GM18870 (cell line): Measurements from ENCODE around the gene SIDT2.
"Not testable (repeated sequence)": the region's sequence is repeated elsewhere in the genome, so short reads cannot be mapped to it uniquely, and the experiment has no call there.

Source experiments
- ATAC-seq: cut with Tn5 transposase; IDR thresholded peaks from one replicate; pipeline ENCODE4 v1.9.1; 2021; ENCODE audit warnings: moderate library complexity; ENCODE audit not compliant: unreplicated experiment

SIDT2 gene

GRCh38 chr11:117178210-117179034 is at the start of gene SIDT2:
Gene SIDT2 (plus strand): TSS chr11:117178743. CDS start chr11:117179264, 521 bp downstream.
- peak; percentile 87 for ATAC-seq

DNA sequence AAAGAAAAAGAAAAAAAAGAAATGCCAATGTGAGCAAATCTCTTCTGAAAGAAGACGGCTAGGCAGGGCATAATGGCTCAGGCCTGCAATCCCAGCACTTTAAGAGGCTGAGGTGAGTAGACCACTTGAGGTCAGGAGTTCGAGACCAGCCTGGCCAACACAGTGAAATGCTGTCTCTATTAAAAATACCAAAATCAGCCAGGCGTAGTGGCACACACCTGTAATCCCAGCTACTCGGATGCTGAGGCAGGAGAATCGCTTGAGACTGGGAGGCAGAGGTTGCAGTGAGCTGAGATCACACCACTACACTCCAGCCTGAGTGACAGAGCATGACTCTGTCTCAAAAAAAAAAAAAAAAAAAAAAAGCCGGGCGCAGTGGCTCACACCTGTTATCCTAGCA is 48.1 kb upstream of the SIDT2 start:
- ATAC-seq: not testable (repeated sequence)

DNA sequence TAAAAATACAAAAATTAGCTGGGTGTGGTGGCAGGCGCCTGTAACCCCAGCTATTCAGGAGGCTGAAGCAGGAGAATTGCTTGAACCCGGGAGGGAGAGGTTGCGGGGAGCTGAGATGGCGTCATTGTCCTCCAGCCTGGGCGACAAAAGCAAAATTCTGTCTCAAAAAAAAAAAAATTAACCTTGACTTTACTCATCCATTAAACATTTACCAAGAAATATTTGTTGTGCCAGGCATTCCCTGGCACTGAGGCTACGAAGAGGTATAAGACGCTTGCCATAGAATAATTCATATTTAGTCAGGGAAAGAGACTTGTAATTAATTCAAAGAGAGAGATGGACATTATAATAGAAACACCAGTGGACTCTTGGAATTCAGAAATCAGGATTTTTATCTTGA is 47.7 kb upstream of the SIDT2 start:
- ATAC-seq: no peak

GRCh38 chr11:117134431-117134830 is 44.1 kb upstream of the SIDT2 start:
- no peak for ATAC-seq

DNA sequence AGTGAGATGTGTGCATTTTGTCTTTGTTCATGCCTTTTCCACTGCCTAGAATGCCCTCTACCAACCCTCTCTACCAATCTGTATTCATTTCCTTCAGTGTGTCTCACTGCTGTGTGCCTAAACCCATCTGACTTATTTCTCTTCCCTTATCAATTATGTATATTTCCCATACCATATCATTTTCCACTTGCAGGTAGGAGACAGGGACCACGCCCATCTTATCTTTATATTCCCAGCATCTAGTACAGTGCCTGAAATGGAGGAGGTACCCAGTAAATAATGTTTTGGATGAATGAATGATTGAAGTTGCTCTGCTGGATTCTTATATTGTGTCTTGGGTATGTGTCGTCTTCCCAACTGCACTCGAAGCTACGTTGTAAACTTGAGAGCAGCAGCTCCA is 43.6 kb upstream of the SIDT2 start:
- not testable (repeated sequence) for ATAC-seq

- ATAC-seq: not testable (repeated sequence)
These were observed 41.1 kb upstream of the SIDT2 start for GRCh38 chr11:117137223-117138086.

- no peak for ATAC-seq
These were observed 35.2 kb upstream of the SIDT2 start for GRCh38 chr11:117143390-117143789.

- ATAC-seq: peak; percentile 94
These were observed 34.6 kb upstream of the SIDT2 start, which contains the start of gene PAFAH1B2 for GRCh38 chr11:117143871-117144476. Gene PAFAH1B2 (plus strand): TSS chr11:117144287. CDS start chr11:117152448, 8,161 bp downstream.

GRCh38 chr11:117144477-117145392 is 33.8 kb upstream of the SIDT2 start:
- ATAC-seq: peak; percentile 38

- ATAC-seq: no peak
These were observed 33.2 kb upstream of the SIDT2 start for GRCh38 chr11:117145393-117145761.

GRCh38 chr11:117146521-117146920 is 32.0 kb upstream of the SIDT2 start:
- ATAC-seq: no peak

DNA sequence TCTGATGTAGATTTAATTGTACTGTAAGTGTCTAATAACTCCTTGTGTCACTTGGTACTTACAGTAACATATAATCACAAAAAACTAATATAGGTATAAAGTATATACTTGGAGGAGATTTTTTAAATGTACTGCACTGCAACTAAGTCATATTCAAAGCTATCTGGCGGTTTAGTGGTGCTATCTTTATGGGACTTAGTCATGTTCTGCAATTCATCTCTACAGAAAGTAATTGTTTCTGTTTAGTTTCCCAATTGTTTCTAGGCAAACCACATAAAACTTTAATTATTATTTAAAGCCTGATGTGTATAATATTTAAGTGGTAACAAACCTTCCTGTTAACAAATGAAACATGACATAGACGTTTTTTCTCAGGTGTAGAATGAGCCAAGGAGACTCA is 26.5 kb upstream of the SIDT2 start:
- ATAC-seq: no peak

- no peak for ATAC-seq
These were observed 24.1 kb upstream of the SIDT2 start for GRCh38 chr11:117154468-117154867.

GRCh38 chr11:117157507-117157906 is 21.0 kb upstream of the SIDT2 start:
- no peak for ATAC-seq

DNA sequence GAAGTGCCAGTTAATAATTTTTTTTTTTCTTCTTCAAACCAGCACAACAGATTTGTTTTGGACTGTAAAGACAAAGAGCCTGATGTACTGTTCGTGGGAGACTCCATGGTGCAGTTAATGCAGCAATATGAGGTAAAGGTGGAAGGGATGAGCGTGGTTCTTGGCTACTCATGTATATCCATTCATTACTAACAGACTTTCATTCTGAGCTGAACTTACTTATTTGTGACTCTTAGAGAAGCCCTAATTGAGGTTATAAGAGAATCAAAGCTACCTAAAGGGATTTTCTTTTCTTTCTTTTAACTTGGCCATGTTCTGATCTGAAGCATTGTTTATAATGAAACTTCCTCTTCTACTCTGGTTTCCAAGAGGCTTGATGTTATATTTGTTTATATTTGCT is 18.7 kb upstream of the SIDT2 start:
- ATAC-seq: no peak

DNA sequence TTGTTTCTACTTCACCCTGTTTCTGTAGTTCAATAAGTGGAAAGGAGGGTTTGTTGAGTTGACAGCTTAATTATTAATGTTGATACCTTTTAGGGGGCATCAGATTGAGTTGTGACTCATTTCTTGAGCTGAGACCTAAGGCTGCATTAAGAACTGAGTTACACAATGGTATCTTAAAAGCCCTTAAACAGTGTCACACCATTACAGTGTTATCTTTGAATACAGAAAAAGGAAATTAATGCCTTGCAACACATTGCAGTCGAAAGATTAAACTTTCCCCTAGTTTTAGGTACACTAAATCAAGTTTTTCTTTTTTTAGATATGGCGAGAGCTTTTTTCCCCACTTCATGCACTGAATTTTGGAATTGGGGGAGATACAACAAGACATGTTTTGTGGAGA is 17.7 kb upstream of the SIDT2 start:
- ATAC-seq: no peak

- ATAC-seq: no peak
These were observed 12.1 kb upstream of the SIDT2 start for GRCh38 chr11:117166491-117166890.

GRCh38 chr11:117169736-117170135 is 8.8 kb upstream of the SIDT2 start:
- no peak for ATAC-seq

GRCh38 chr11:117170210-117170609 is 8.3 kb upstream of the SIDT2 start:
- no peak for ATAC-seq

DNA sequence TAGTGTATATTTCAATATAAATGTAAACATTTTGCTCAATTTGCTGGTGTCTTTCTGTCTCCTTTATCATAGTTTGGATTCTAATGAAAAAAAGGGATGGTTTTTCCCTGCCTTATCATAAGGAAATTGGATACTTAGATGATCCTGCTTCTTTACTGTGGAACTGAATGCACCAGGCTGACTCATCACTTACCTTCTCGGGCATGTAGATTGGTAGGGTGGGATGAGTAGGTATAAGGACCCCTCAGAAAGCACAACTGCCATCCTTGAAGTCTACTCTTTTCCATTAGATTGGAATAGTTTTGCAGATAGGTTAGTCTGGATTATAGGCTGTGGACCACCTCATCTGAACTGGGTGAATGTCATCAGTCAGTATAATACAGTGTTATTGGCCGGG is 7.5 kb upstream of the SIDT2 start:
- no peak for ATAC-seq
